ENCODE data around the gene KLK6. TPM values are rescaled to one million over a fixed set of nuclear protein-coding genes. Genes with fewer than 3 reads are reported as not detected.

KLK6 gene
- total and polyA plus RNA-seq, 4 donors, result not detected

GRCh38 chr19:51010066-51010795 is 40.8 kb upstream of the KLK6 start:
- no peak overlapping the region for H3K9ac ChIP-seq (ENCODE audit: low read depth in 1 of 2, low read length in 2 of 2)
- peaks cover 0 to 2% (median 0%) of the 10 kb centered on the region in 4 donors for H3K27me3 ChIP-seq (ENCODE audit: control insufficient read depth in 4 of 4, insufficient read depth in 4 of 4, low read length in 3 of 4)
- DNase-seq (ENCODE audit: low spot score), result no peak
- WGBS, result 63% methylated on average over 4 of the region's 4 CpGs
- H3K4me1 ChIP-seq (ENCODE audit: control insufficient read depth in 4 of 4, insufficient read depth in 4 of 4, low read length in 3 of 4), result no peaks in the 10 kb centered on the region
- H3K36me3 ChIP-seq (ENCODE audit: control insufficient read depth in 4 of 4, insufficient read depth in 3 of 4, low read depth in 1 of 4, low read length in 3 of 4), result no peaks in the 10 kb centered on the region
- no peaks in the 10 kb centered on the region for H3K9me3 ChIP-seq (ENCODE audit: control insufficient read depth in 4 of 4, low read length in 3 of 4)
- H3K4me3 ChIP-seq (ENCODE audit: low read depth in 1 of 3, low read length in 3 of 3), result no peak overlapping the region
- H3K27ac ChIP-seq (ENCODE audit: low read depth in 1 of 2, low read length in 2 of 2), result no peak overlapping the region
- TF ChIP-seq ATF3 (IDR thresholded peaks at IDR 0.05), result no peak
- no peak for TF ChIP-seq RXRA (IDR thresholded peaks at IDR 0.05)
- no peak for TF ChIP-seq HNF4A (conservative IDR thresholded peaks at IDR 0.05)
- no peak for TF ChIP-seq EGR1 (IDR thresholded peaks at IDR 0.05; ENCODE audit: low read depth in 2 of 2)
- TF ChIP-seq REST (IDR thresholded peaks at IDR 0.05), result no peak
- TF ChIP-seq JUND (IDR thresholded peaks at IDR 0.05), result no peak
- TF ChIP-seq SP1 (IDR thresholded peaks at IDR 0.05), result no peak
- TF ChIP-seq MAX (IDR thresholded peaks at IDR 0.05), result no peak
- no peak for TF ChIP-seq TAF1 (conservative IDR thresholded peaks at IDR 0.05)
- no peak for TF ChIP-seq FOXA1 (IDR thresholded peaks at IDR 0.05)
- TF ChIP-seq CTCF (IDR thresholded peaks at IDR 0.05; ENCODE audit: low read depth, low read length, missing input control), result no peak
- TF ChIP-seq RAD21 (IDR thresholded peaks at IDR 0.05), result no peak
- no peak for TF ChIP-seq FOXA2 (IDR thresholded peaks at IDR 0.05)
- TF ChIP-seq GABPA (IDR thresholded peaks at IDR 0.05 in 1 of 2, conservative IDR thresholded peaks at IDR 0.05 in 1 of 2), result no peak

GRCh38 chr19:51009061-51009891 is 39.9 kb upstream of the KLK6 start:
- Histone ChIP-seq H3K36me3 (ENCODE audit: control insufficient read depth in 4 of 4, insufficient read depth in 3 of 4, low read depth in 1 of 4, low read length in 3 of 4) (no peaks in the 10 kb centered on the region), H3K9ac (ENCODE audit: low read depth in 1 of 2, low read length in 2 of 2) (no peak overlapping the region), H3K4me3 (ENCODE audit: low read depth in 1 of 3, low read length in 3 of 3) (no peak overlapping the region), H3K27me3 (ENCODE audit: control insufficient read depth in 4 of 4, insufficient read depth in 4 of 4, low read length in 3 of 4) (no peaks in the 10 kb centered on the region), H3K4me1 (ENCODE audit: control insufficient read depth in 4 of 4, insufficient read depth in 4 of 4, low read length in 3 of 4) (no peaks in the 10 kb centered on the region), H3K27ac (ENCODE audit: low read depth in 1 of 2, low read length in 2 of 2) (no peak overlapping the region), H3K9me3 (ENCODE audit: control insufficient read depth in 4 of 4, low read length in 3 of 4) (no peaks in the 10 kb centered on the region)
- 65% methylated on average over 19 of the region's 19 CpGs for WGBS
- DNase-seq (ENCODE audit: low spot score), result no peak
- TF ChIP-seq TAF1 (conservative IDR thresholded peaks at IDR 0.05) (no peak), CTCF (IDR thresholded peaks at IDR 0.05; ENCODE audit: low read depth, low read length, missing input control) (no peak), YY1 (IDR thresholded peaks at IDR 0.05) (no peak), NR2F2 (IDR thresholded peaks at IDR 0.05) (no peak), MAX (IDR thresholded peaks at IDR 0.05) (no peak), FOXA1 (IDR thresholded peaks at IDR 0.05) (no peak), REST (IDR thresholded peaks at IDR 0.05) (no peak), HNF4G (IDR thresholded peaks at IDR 0.05) (no peak), HNF4A (conservative IDR thresholded peaks at IDR 0.05) (no peak), ATF3 (IDR thresholded peaks at IDR 0.05) (no peak)

All from liver (tissue), 9 donors.